Endothelial cell (in vitro differentiated cells): ENCODE measurements around the gene NRXN3. TPM values are rescaled to one million over a fixed set of nuclear protein-coding genes. Genes with fewer than 3 reads are reported as not detected.

ENCODE experiments used
- DNase-seq: peaks from one replicate; pipeline ENCODE4 v3.0.0; 2021; ENCODE audit warnings: low spot score
- H3K27ac Mint-ChIP-seq: one replicate; pipeline ENCODE4 v1.8.0; 2021; ENCODE audit warnings: mixed read lengths, inconsistent platforms; ENCODE audit not compliant: unreplicated experiment
- H3K27me3 Mint-ChIP-seq: one replicate; pipeline ENCODE4 v1.8.0; 2021; ENCODE audit warnings: mild to moderate bottlenecking, moderate library complexity, mixed read lengths, inconsistent platforms; ENCODE audit not compliant: unreplicated experiment
- H3K36me3 Mint-ChIP-seq: one replicate; pipeline ENCODE4 v1.8.0; 2021; ENCODE audit warnings: mild to moderate bottlenecking, low read depth, mixed read lengths, inconsistent platforms; ENCODE audit not compliant: unreplicated experiment
- H3K4me1 Mint-ChIP-seq: one replicate; pipeline ENCODE4 v1.8.0; 2021; ENCODE audit warnings: mild to moderate bottlenecking, mixed read lengths, inconsistent platforms; ENCODE audit not compliant: unreplicated experiment
- H3K4me3 Mint-ChIP-seq: one replicate; pipeline ENCODE4 v1.8.0; 2021; ENCODE audit warnings: mild to moderate bottlenecking, mixed read lengths, inconsistent platforms; ENCODE audit not compliant: unreplicated experiment
- H3K9me3 Mint-ChIP-seq: one replicate; pipeline ENCODE4 v1.8.0; 2021; ENCODE audit warnings: mixed read lengths, inconsistent platforms; ENCODE audit not compliant: unreplicated experiment
- CTCF ChIP-seq: fragments of 200-600 bp; sonication (generic); IDR thresholded peaks from one replicate; pipeline ENCODE4 v1.5.0; 2021; ENCODE audit warnings: antibody characterized with exemption; ENCODE audit not compliant: unreplicated experiment
- total RNA-seq: library from RNA; stranded (reverse); fragmentation: NEBNext Ultra II Directional; extraction: Animal tissue kit (Norgen Biotek cat#: 25700); gene quantifications from one replicate; pipeline ENCODE4 v1.2.1, GENCODE V29; 2021; ENCODE audit not compliant: unreplicated experiment

Gene NRXN3
- total RNA-seq, 1 donor from 2014 or later: 2.3 TPM

- no peaks in the 10 kb centered on the region for H3K36me3 Mint-ChIP-seq
- no peak overlapping the region for H3K4me3 Mint-ChIP-seq
- H3K9me3 Mint-ChIP-seq: no peaks in the 10 kb centered on the region
- no peak for DNase-seq
- no peak overlapping the region for H3K27ac Mint-ChIP-seq
- TF ChIP-seq CTCF: no peak
- H3K4me1 Mint-ChIP-seq: no peaks in the 10 kb centered on the region
- no peaks in the 10 kb centered on the region for H3K27me3 Mint-ChIP-seq
These were observed 881.6 kb downstream of the NRXN3 start for GRCh38 chr14:79051742-79052141.

- Mint-ChIP-seq H3K4me1 (peaks cover 11% of the 10 kb centered on the region), H3K4me3 (no peak overlapping the region), H3K27ac (no peak overlapping the region), H3K9me3 (no peaks in the 10 kb centered on the region), H3K27me3 (no peaks in the 10 kb centered on the region), H3K36me3 (no peaks in the 10 kb centered on the region)
- no peak for DNase-seq
- TF ChIP-seq CTCF: no peak
These were observed 886.7 kb downstream of the NRXN3 start for GRCh38 chr14:79056879-79057278.

- no peak overlapping the region for H3K4me3 Mint-ChIP-seq
- H3K36me3 Mint-ChIP-seq: no peaks in the 10 kb centered on the region
- peaks cover 11% of the 10 kb centered on the region for H3K4me1 Mint-ChIP-seq
- no peaks in the 10 kb centered on the region for H3K27me3 Mint-ChIP-seq
- H3K9me3 Mint-ChIP-seq: no peaks in the 10 kb centered on the region
- DNase-seq: no peak
- TF ChIP-seq CTCF: no peak
- H3K27ac Mint-ChIP-seq: no peak overlapping the region
These were observed 887.2 kb downstream of the NRXN3 start for GRCh38 chr14:79057333-79057732.

- no peak for DNase-seq
- Mint-ChIP-seq H3K27me3 (no peaks in the 10 kb centered on the region), H3K27ac (no peak overlapping the region), H3K4me3 (no peak overlapping the region), H3K9me3 (no peaks in the 10 kb centered on the region), H3K4me1 (peaks cover 11% of the 10 kb centered on the region), H3K36me3 (no peaks in the 10 kb centered on the region)
- TF ChIP-seq CTCF: no peak
These were observed 892.1 kb downstream of the NRXN3 start for GRCh38 chr14:79062226-79062625.

GRCh38 chr14:79064214-79064613 is 894.0 kb downstream of the NRXN3 start:
- H3K27me3 Mint-ChIP-seq: no peaks in the 10 kb centered on the region
- no peak for DNase-seq
- no peak overlapping the region for H3K27ac Mint-ChIP-seq
- no peak for TF ChIP-seq CTCF
- no peaks in the 10 kb centered on the region for H3K36me3 Mint-ChIP-seq
- no peak overlapping the region for H3K4me3 Mint-ChIP-seq
- peaks cover 3% of the 10 kb centered on the region for H3K4me1 Mint-ChIP-seq
- H3K9me3 Mint-ChIP-seq: no peaks in the 10 kb centered on the region
